Peyer's patch (tissue), 4 donors: ENCODE data around the gene DYNC1I2. TPM values are rescaled to one million over a fixed set of nuclear protein-coding genes. Genes with fewer than 3 reads are reported as not detected.

Experiments used
- DNase-seq, 3 donors: peaks; one replicate each; pipeline ENCODE4 v3.0.0-alpha.2; 2017 to 2019
- H3K27ac ChIP-seq, 4 donors: fragments of 200-600 bp; sonication (generic); one replicate each; pipeline ENCODE4 v1.5.1; 2016 to 2019
- H3K27me3 ChIP-seq, 2 donors: fragments of 200-600 bp; sonication (generic); one replicate each; pipeline ENCODE4 v1.5.1; 2019
- H3K36me3 ChIP-seq, 3 donors: fragments of 200-600 bp; sonication (generic); one replicate each; pipeline ENCODE4 v1.5.1; 2016 to 2019
- H3K4me1 ChIP-seq, 4 donors: fragments of 200-600 bp; sonication (generic); one replicate each; pipeline ENCODE4 v1.5.1; 2016 to 2019
- H3K4me3 ChIP-seq, 4 donors: fragments of 200-600 bp; sonication (generic); 1 replicate in 3 of 4; 2 replicates in 1 of 4; pipeline ENCODE4 v1.5.1; 2016 to 2019; ENCODE audit warnings: mild to moderate bottlenecking in 1 of 4
- H3K9me3 ChIP-seq, 4 donors: fragments of 200-600 bp; sonication (generic); one replicate each; pipeline ENCODE4 v1.5.1; 2016 to 2019; ENCODE audit warnings: mild to moderate bottlenecking in 1 of 4
- CTCF ChIP-seq, 6 experiments: fragments of 450-650 bp in 4 of 6; fragments of 200-600 bp in 2 of 6; sonication (generic) in 1 of 6; IDR thresholded peaks; one replicate each; pipeline ENCODE4 v1.5.1; 2017 to 2019; ENCODE audit warnings: antibody characterized with exemption in 6 of 6, mild to moderate bottlenecking in 3 of 6, moderate library complexity in 1 of 6
- POLR2A ChIP-seq, 2 donors: fragments of 450-650 bp; IDR thresholded peaks; one replicate each; pipeline ENCODE4 v1.5.1; 2017; ENCODE audit warnings: antibody characterized with exemption in 2 of 2, mild to moderate bottlenecking in 2 of 2, moderate library complexity in 2 of 2
- total RNA-seq, 4 donors: library from RNA; depleted of rRNA; stranded (reverse); fragments of >200 nt; gene quantifications; one replicate each; pipeline ENCODE4 v1.1.0, GENCODE V29; 2016

Gene DYNC1I2
- total RNA-seq, 4 donors from 2014 or later: 72.4 to 153 (median 86.0) TPM

- no peaks in the 10 kb centered on the region for H3K27me3 ChIP-seq
- H3K36me3 ChIP-seq: peaks cover 0 to 69% (median 0%) of the 10 kb centered on the region in 3 donors
- no peaks in the 10 kb centered on the region for H3K4me1 ChIP-seq
- no peak overlapping the region for H3K27ac ChIP-seq
- no peak for DNase-seq
- no peak for TF ChIP-seq POLR2A (IDR thresholded peaks at IDR 0.05)
- H3K9me3 ChIP-seq: no peaks in the 10 kb centered on the region
- H3K4me3 ChIP-seq: no peak overlapping the region
Measured at GRCh38 chr2:171728989-171729951, 42.0 kb downstream of the DYNC1I2 start.

GRCh38 chr2:171729952-171730317 lies 42.7 kb downstream of the DYNC1I2 start:
- Histone ChIP-seq H3K9me3 (no peaks in the 10 kb centered on the region), H3K36me3 (peaks cover 0 to 75% (median 0%) of the 10 kb centered on the region in 3 donors), H3K27ac (no peak overlapping the region), H3K4me3 (no peak overlapping the region), H3K4me1 (no peaks in the 10 kb centered on the region), H3K27me3 (no peaks in the 10 kb centered on the region)
- no peak for DNase-seq
- TF ChIP-seq POLR2A (IDR thresholded peaks at IDR 0.05): no peak
- no peak for TF ChIP-seq CTCF (IDR thresholded peaks at IDR 0.05)

- Histone ChIP-seq H3K4me3 (no peak overlapping the region), H3K27ac (no peak overlapping the region), H3K9me3 (no peaks in the 10 kb centered on the region), H3K4me1 (no peaks in the 10 kb centered on the region), H3K27me3 (no peaks in the 10 kb centered on the region), H3K36me3 (peaks cover 0 to 60% (median 0%) of the 10 kb centered on the region in 3 donors)
- TF ChIP-seq POLR2A (IDR thresholded peaks at IDR 0.05) (no peak), CTCF (IDR thresholded peaks at IDR 0.05) (no peak)
- no peak for DNase-seq
Measured at GRCh38 chr2:171735991-171736710, 48.9 kb downstream of the DYNC1I2 start.

GRCh38 chr2:171741189-171741588 lies 53.9 kb downstream of the DYNC1I2 start:
- H3K4me1 ChIP-seq: no peaks in the 10 kb centered on the region
- DNase-seq: no peak
- TF ChIP-seq POLR2A (IDR thresholded peaks at IDR 0.05) (no peak), CTCF (IDR thresholded peaks at IDR 0.05) (no peak)
- H3K27ac ChIP-seq: no peak overlapping the region
- H3K9me3 ChIP-seq: no peaks in the 10 kb centered on the region
- no peak overlapping the region for H3K4me3 ChIP-seq
- peaks cover 0 to 76% (median 0%) of the 10 kb centered on the region in 3 donors for H3K36me3 ChIP-seq
- H3K27me3 ChIP-seq: no peaks in the 10 kb centered on the region

- Histone ChIP-seq H3K36me3 (peaks cover 0 to 82% (median 0%) of the 10 kb centered on the region in 3 donors), H3K4me1 (no peaks in the 10 kb centered on the region), H3K27me3 (no peaks in the 10 kb centered on the region), H3K9me3 (no peaks in the 10 kb centered on the region), H3K4me3 (no peak overlapping the region), H3K27ac (no peak overlapping the region)
- TF ChIP-seq POLR2A (IDR thresholded peaks at IDR 0.05) (no peak), CTCF (IDR thresholded peaks at IDR 0.05) (no peak)
- DNase-seq: no peak
Measured at GRCh38 chr2:171742760-171743159, 55.5 kb downstream of the DYNC1I2 start.

GRCh38 chr2:171745141-171745540 lies 57.9 kb downstream of the DYNC1I2 start:
- no peaks in the 10 kb centered on the region for H3K4me1 ChIP-seq
- H3K9me3 ChIP-seq: no peaks in the 10 kb centered on the region
- no peak overlapping the region for H3K27ac ChIP-seq
- no peak overlapping the region for H3K4me3 ChIP-seq
- peaks cover 0 to 85% (median 0%) of the 10 kb centered on the region in 3 donors for H3K36me3 ChIP-seq
- TF ChIP-seq CTCF (IDR thresholded peaks at IDR 0.05) (no peak), POLR2A (IDR thresholded peaks at IDR 0.05) (no peak)
- no peaks in the 10 kb centered on the region for H3K27me3 ChIP-seq
- no peak for DNase-seq
